ENCODE data around the gene SLC2A13. TPM values are rescaled to one million over a fixed set of nuclear protein-coding genes. Genes with fewer than 3 reads are reported as not detected.
A peak's percentile ranks its signal among the peaks of the same experiment; 100 is the strongest.

SLC2A13 gene
- total and polyA plus RNA-seq, 4 donors, result 3.2 to 21.4 (median 7.4) TPM

- no peaks in the 10 kb centered on the region for H3K27me3 ChIP-seq (ENCODE audit: control insufficient read depth in 3 of 3, insufficient read depth in 3 of 3, low read length in 2 of 3)
- DNase-seq, result peak in 1 of 3 donors; percentile 16
- H3K27ac ChIP-seq (ENCODE audit: low read depth in 1 of 2, low read length in 1 of 2), result no peak overlapping the region
- H3K4me1 ChIP-seq (ENCODE audit: control insufficient read depth in 5 of 5, insufficient read depth in 5 of 5, low read length in 5 of 5), result no peaks in the 10 kb centered on the region
- H3K9ac ChIP-seq (ENCODE audit: insufficient read depth in 1 of 2, low read length in 2 of 2), result no peak overlapping the region
- no peak for ATAC-seq (ENCODE audit: insufficient read depth, low FRiP score)
- no peaks in the 10 kb centered on the region for H3K36me3 ChIP-seq (ENCODE audit: control insufficient read depth in 4 of 4, insufficient read depth in 4 of 4, low read length in 4 of 4)
- WGBS, 2 donors, result 55 to 88% methylated on average over 1 of the region's 1 CpG
- H3K4me3 ChIP-seq, result no peak overlapping the region
- H3K9me3 ChIP-seq (ENCODE audit: control insufficient read depth in 4 of 4, insufficient read depth in 3 of 4, low read length in 3 of 4), result no peaks in the 10 kb centered on the region
- TF ChIP-seq, protein P1, sequence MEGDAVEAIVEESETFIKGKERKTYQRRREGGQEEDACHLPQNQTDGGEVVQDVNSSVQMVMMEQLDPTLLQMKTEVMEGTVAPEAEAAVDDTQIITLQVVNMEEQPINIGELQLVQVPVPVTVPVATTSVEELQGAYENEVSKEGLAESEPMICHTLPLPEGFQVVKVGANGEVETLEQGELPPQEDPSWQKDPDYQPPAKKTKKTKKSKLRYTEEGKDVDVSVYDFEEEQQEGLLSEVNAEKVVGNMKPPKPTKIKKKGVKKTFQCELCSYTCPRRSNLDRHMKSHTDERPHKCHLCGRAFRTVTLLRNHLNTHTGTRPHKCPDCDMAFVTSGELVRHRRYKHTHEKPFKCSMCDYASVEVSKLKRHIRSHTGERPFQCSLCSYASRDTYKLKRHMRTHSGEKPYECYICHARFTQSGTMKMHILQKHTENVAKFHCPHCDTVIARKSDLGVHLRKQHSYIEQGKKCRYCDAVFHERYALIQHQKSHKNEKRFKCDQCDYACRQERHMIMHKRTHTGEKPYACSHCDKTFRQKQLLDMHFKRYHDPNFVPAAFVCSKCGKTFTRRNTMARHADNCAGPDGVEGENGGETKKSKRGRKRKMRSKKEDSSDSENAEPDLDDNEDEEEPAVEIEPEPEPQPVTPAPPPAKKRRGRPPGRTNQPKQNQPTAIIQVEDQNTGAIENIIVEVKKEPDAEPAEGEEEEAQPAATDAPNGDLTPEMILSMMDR (IDR thresholded peaks at IDR 0.05; ENCODE audit: control extremely low read depth, extremely low read depth), result no peak
Measured at GRCh38 chr12:40145896-40146295, 40.0 kb upstream of the SLC2A13 start.

- Histone ChIP-seq H3K4me1 (ENCODE audit: control insufficient read depth in 5 of 5, insufficient read depth in 5 of 5, low read length in 5 of 5) (no peaks in the 10 kb centered on the region), H3K9ac (ENCODE audit: insufficient read depth in 1 of 2, low read length in 2 of 2) (no peak overlapping the region), H3K27ac (ENCODE audit: low read depth in 1 of 2, low read length in 1 of 2) (no peak overlapping the region), H3K27me3 (ENCODE audit: control insufficient read depth in 3 of 3, insufficient read depth in 3 of 3, low read length in 2 of 3) (no peaks in the 10 kb centered on the region), H3K9me3 (ENCODE audit: control insufficient read depth in 4 of 4, insufficient read depth in 3 of 4, low read length in 3 of 4) (no peaks in the 10 kb centered on the region), H3K4me3 (no peak overlapping the region), H3K36me3 (ENCODE audit: control insufficient read depth in 4 of 4, insufficient read depth in 4 of 4, low read length in 4 of 4) (no peaks in the 10 kb centered on the region)
- 59 to 79% methylated on average over 1 of the region's 1 CpG for WGBS, 2 donors
- DNase-seq, result no peak
- TF ChIP-seq, protein P1 (IDR thresholded peaks at IDR 0.05; ENCODE audit: control extremely low read depth, extremely low read depth), result no peak
- ATAC-seq (ENCODE audit: insufficient read depth, low FRiP score), result no peak
Measured at GRCh38 chr12:40144023-40144422, 38.1 kb upstream of the SLC2A13 start.

- no peak for ATAC-seq (ENCODE audit: insufficient read depth, low FRiP score)
Measured at GRCh38 chr12:40142001-40142744, 36.3 kb upstream of the SLC2A13 start.

More at GRCh38 chr12:40142001-40142744, 36.3 kb upstream of the SLC2A13 start:
- Histone ChIP-seq H3K27ac (ENCODE audit: low read depth in 1 of 2, low read length in 1 of 2) (no peak overlapping the region), H3K4me1 (ENCODE audit: control insufficient read depth in 5 of 5, insufficient read depth in 5 of 5, low read length in 5 of 5) (no peaks in the 10 kb centered on the region), H3K9me3 (ENCODE audit: control insufficient read depth in 4 of 4, insufficient read depth in 3 of 4, low read length in 3 of 4) (no peaks in the 10 kb centered on the region), H3K36me3 (ENCODE audit: control insufficient read depth in 4 of 4, insufficient read depth in 4 of 4, low read length in 4 of 4) (no peaks in the 10 kb centered on the region), H3K27me3 (ENCODE audit: control insufficient read depth in 3 of 3, insufficient read depth in 3 of 3, low read length in 2 of 3) (no peaks in the 10 kb centered on the region), H3K9ac (ENCODE audit: insufficient read depth in 1 of 2, low read length in 2 of 2) (no peak overlapping the region), H3K4me3 (no peak overlapping the region)
- 53 to 61% methylated on average over 4 of the region's 4 CpGs for WGBS, 2 donors
- TF ChIP-seq, protein P1 (IDR thresholded peaks at IDR 0.05; ENCODE audit: control extremely low read depth, extremely low read depth), result no peak
- no peak for DNase-seq

Data from lung (tissue), 12 donors.